ENCODE measurements around the gene FCMR. TPM values are rescaled to one million over a fixed set of nuclear protein-coding genes. Genes with fewer than 3 reads are reported as not detected.

The FCMR gene
- total and polyA plus RNA-seq, 10 of the 15 experiments (the other 5 are each of a cell fraction or from before 2014, with no cell fraction given): 79.7 to 245 (median 123) TPM

DNA sequence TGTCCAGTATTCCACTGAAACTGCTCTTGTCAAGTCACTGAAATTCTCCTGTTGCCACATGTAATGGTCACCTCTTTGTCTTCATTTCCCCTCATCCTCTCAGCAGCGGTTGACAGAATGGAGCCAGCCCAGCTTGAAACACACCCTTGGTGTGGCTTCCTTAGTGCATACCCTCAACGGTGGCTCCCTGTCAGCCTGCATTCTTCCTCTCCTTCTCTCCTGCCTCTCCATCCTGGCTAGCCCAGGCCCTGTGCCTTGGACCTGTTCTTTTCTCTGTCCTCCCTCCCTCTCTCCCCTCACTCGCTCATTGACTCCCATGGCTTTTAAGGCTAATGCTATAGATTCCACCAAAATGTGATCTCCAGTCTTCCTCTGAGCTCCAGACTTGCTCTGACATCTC is 3.7 kb downstream of the FCMR start (continued):
- TF ChIP-seq, protein P1, sequence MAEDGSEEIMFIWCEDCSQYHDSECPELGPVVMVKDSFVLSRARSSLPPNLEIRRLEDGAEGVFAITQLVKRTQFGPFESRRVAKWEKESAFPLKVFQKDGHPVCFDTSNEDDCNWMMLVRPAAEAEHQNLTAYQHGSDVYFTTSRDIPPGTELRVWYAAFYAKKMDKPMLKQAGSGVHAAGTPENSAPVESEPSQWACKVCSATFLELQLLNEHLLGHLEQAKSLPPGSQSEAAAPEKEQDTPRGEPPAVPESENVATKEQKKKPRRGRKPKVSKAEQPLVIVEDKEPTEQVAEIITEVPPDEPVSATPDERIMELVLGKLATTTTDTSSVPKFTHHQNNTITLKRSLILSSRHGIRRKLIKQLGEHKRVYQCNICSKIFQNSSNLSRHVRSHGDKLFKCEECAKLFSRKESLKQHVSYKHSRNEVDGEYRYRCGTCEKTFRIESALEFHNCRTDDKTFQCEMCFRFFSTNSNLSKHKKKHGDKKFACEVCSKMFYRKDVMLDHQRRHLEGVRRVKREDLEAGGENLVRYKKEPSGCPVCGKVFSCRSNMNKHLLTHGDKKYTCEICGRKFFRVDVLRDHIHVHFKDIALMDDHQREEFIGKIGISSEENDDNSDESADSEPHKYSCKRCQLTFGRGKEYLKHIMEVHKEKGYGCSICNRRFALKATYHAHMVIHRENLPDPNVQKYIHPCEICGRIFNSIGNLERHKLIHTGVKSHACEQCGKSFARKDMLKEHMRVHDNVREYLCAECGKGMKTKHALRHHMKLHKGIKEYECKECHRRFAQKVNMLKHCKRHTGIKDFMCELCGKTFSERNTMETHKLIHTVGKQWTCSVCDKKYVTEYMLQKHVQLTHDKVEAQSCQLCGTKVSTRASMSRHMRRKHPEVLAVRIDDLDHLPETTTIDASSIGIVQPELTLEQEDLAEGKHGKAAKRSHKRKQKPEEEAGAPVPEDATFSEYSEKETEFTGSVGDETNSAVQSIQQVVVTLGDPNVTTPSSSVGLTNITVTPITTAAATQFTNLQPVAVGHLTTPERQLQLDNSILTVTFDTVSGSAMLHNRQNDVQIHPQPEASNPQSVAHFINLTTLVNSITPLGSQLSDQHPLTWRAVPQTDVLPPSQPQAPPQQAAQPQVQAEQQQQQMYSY (CRISPR knock-in tag; IDR thresholded peaks at IDR 0.05): no peak

- Histone ChIP-seq H3K79me2 (ENCODE audit: control insufficient read depth, insufficient read depth, low read length) (peaks cover 78% of the 10 kb centered on the region), H3K9ac (ENCODE audit: control insufficient read depth, insufficient read depth, low read length) (peak overlapping the region; percentile 13; the same call in 1 of the 2 replicates), H3K4me2 (ENCODE audit: control insufficient read depth, insufficient read depth) (peak overlapping the region; percentile 95), H4K20me1 (ENCODE audit: control insufficient read depth, insufficient read depth) (peaks cover 7% of the 10 kb centered on the region), H3K4me1 (ENCODE audit: control insufficient read depth, insufficient read depth, low read length) (peaks cover 41% of the 10 kb centered on the region), H3K27ac (ENCODE audit: control insufficient read depth, insufficient read depth) (peak overlapping the region; percentile 28), H3K27me3 (replicated peaks in 1 of 2; ENCODE audit: control insufficient read depth in 2 of 2, insufficient read depth in 2 of 2, low read length in 1 of 2) (no peaks in the 10 kb centered on the region), H3K36me3 (ENCODE audit: control insufficient read depth in 2 of 2, insufficient read depth in 2 of 2, low read length in 1 of 2) (peaks cover 7 to 30% of the 10 kb centered on the region in 2 experiments), H3K9me3 (replicated peaks; ENCODE audit: control insufficient read depth, insufficient read depth, low read length) (no peaks in the 10 kb centered on the region), H3K4me3 (peak overlapping the region; percentile 86), H2AFZ (ENCODE audit: control insufficient read depth, low read depth, low read length) (no peak overlapping the region)
- in situ Hi-C loops (cut with MboI) (no loop called here), intact Hi-C loops (cut with micrococcal nuclease; ENCODE audit: unreplicated experiment) (loop anchor here (10.0 kb wide), 1 partner anchor 411 kb away; the partner anchor contains the start of gene RASSF5)
- ChIA-PET RAD21 (ENCODE audit: unreplicated experiment) (interaction anchor here (0.6 to 12.9 kb wide), 6 partner anchors 15 to 490 kb away, joined by 3 to 371 read pairs (median 14); no protein-coding TSS in a partner anchor), SMC1A (ENCODE audit: uncharacterized antibody, unreplicated experiment) (interaction anchor here (0.8 to 12.6 kb wide), 14 partner anchors 9 to 306 kb away, joined by 3 to 431 read pairs (median 5); no protein-coding TSS in a partner anchor), POLR2A (interaction anchor here (0.5 to 12.2 kb wide), 4 partner anchors 15 to 661 kb away, joined by 3 to 222 read pairs (median 5); no protein-coding TSS in a partner anchor), CTCF (interaction anchor here (0.9 to 12.9 kb wide), 16 partner anchors 9 to 309 kb away, joined by 3 to 643 read pairs (median 5); partner anchors contain the start of genes FCAMR, IL19 and IL20)
- BruUV-seq (replicated peaks): no TSS peak
- 50% methylated on average over 7 of the region's 8 CpGs for WGBS (ENCODE audit: insufficient coverage, insufficient replicate concordance, low lambda C conversion rate, missing lambda C conversion rate)
- TF ChIP-seq DPF2 (IDR thresholded peaks at IDR 0.05) (0 out of 2 replicates have a peak, but pooled peaks have one; percentile 19), POLR2AphosphoS2 (IDR thresholded peaks at IDR 0.05; ENCODE audit: low read depth, low read length) (peak; percentile 62; the same call in 1 of the 2 replicates), PKNOX1 (IDR thresholded peaks at IDR 0.05) (peak; percentile 75), ESRRA (IDR thresholded peaks at IDR 0.05; ENCODE audit: low read length) (no peak), GATAD2B (conservative IDR thresholded peaks at IDR 0.05; ENCODE audit: low read depth) (no peak)
- TF ChIP-seq, protein P2, sequence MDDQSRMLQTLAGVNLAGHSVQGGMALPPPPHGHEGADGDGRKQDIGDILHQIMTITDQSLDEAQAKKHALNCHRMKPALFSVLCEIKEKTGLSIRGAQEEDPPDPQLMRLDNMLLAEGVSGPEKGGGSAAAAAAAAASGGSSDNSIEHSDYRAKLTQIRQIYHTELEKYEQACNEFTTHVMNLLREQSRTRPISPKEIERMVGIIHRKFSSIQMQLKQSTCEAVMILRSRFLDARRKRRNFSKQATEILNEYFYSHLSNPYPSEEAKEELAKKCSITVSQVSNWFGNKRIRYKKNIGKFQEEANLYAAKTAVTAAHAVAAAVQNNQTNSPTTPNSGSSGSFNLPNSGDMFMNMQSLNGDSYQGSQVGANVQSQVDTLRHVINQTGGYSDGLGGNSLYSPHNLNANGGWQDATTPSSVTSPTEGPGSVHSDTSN (IDR thresholded peaks at IDR 0.05; ENCODE audit: insufficient replicate concordance, low read depth, low read length): peak; percentile 30
- FAIRE-seq: no peak
- no peak for DNase-seq (ENCODE audit: low read depth, low spot score)
- no peak for ATAC-seq
Measured at GRCh38 chr1:206916000-206916709, 5.6 kb downstream of the FCMR start.

Measured in GM12878 (cell line).